Keratinocyte (primary cell): Measurements from ENCODE around the gene CASZ1. TPM values are rescaled to one million over a fixed set of nuclear protein-coding genes. Genes with fewer than 3 reads are reported as not detected.

Experiments
- DNase-seq: peaks from one replicate; pipeline ENCODE4 v3.0.0-alpha.2; 2011; ENCODE audit warnings: low read depth, missing footprints, low spot score
- FAIRE-seq: peaks from 2 replicates; lab custom pipeline; 2011; peaks lifted over from hg19 to GRCh38; lab: Jason Lieb, UNC
- H2AFZ ChIP-seq: 2 replicates; pipeline ENCODE4 v1.6.0; 2012; ENCODE audit warnings: low read length, control low read depth, inconsistent platforms; ENCODE audit not compliant: control insufficient read depth
- H3K27ac ChIP-seq: 2 replicates; pipeline ENCODE4 v1.5.1; 2011; ENCODE audit warnings: low read length; ENCODE audit not compliant: control insufficient read depth, insufficient read depth
- H3K27me3 ChIP-seq: 3 replicates; pipeline ENCODE4 v1.6.0; 2011; ENCODE audit warnings: low read length; ENCODE audit not compliant: control insufficient read depth, insufficient read depth; ENCODE audit errors: extremely low read depth
- H3K36me3 ChIP-seq, 2 experiments: 2 replicates in 1 of 2; 3 replicates in 1 of 2; pipeline ENCODE4 v1.5.1; 2011; ENCODE audit warnings: low read length in 2 of 2, mild to moderate bottlenecking in 1 of 2; ENCODE audit not compliant: control insufficient read depth in 2 of 2, insufficient read depth in 2 of 2; ENCODE audit errors: extremely low read depth in 1 of 2
- H3K4me1 ChIP-seq: 3 replicates; pipeline ENCODE4 v1.5.1; 2011; ENCODE audit warnings: low read length; ENCODE audit not compliant: control insufficient read depth, insufficient read depth; ENCODE audit errors: extremely low read depth
- H3K4me2 ChIP-seq: 3 replicates; pipeline ENCODE4 v1.6.0; 2011; ENCODE audit warnings: low read depth, low read length; ENCODE audit not compliant: control insufficient read depth, insufficient read depth; ENCODE audit errors: extremely low read depth
- H3K4me3 ChIP-seq, 3 experiments: fragments of 200-600 bp in 1 of 3; sonication (generic) in 1 of 3; 2 replicates in 2 of 3; 3 replicates in 1 of 3; pipeline ENCODE4 v1.5.1; 2011 to 2016; ENCODE audit warnings: low read length in 3 of 3, mild to moderate bottlenecking in 3 of 3, control low read depth in 2 of 3, inconsistent platforms in 1 of 3, low read depth in 1 of 3, mixed read lengths in 1 of 3, mixed run types in 1 of 3, moderate library complexity in 1 of 3; ENCODE audit not compliant: control insufficient read depth in 2 of 3, insufficient read depth in 2 of 3; ENCODE audit errors: extremely low read depth in 1 of 3
- H3K79me2 ChIP-seq: 2 replicates; pipeline ENCODE4 v1.6.0; 2012; ENCODE audit warnings: low read length; ENCODE audit not compliant: control insufficient read depth, insufficient read depth
- H3K9ac ChIP-seq: 3 replicates; pipeline ENCODE4 v1.6.0; 2011; ENCODE audit warnings: low read length; ENCODE audit not compliant: control insufficient read depth, insufficient read depth; ENCODE audit errors: extremely low read depth
- H3K9me1 ChIP-seq: 3 replicates; pipeline ENCODE4 v1.6.0; 2011; ENCODE audit warnings: low read length; ENCODE audit not compliant: control insufficient read depth, insufficient read depth; ENCODE audit errors: extremely low read depth
- H3K9me3 ChIP-seq: 2 replicates; pipeline ENCODE4 v1.5.1; 2012; ENCODE audit warnings: low read depth, low read length; ENCODE audit not compliant: control insufficient read depth
- H4K20me1 ChIP-seq: 3 replicates; pipeline ENCODE4 v1.6.0; 2011; ENCODE audit warnings: low read length; ENCODE audit not compliant: control insufficient read depth, insufficient read depth; ENCODE audit errors: extremely low read depth
- CTCF ChIP-seq, 3 experiments: IDR thresholded peaks in 1 of 3; conservative IDR thresholded peaks in 1 of 3; optimal IDR thresholded peaks in 1 of 3; 2 replicates in 2 of 3; 3 replicates in 1 of 3; pipeline versions ENCODE3 to v1.5.1; 2011; ENCODE audit warnings: low read length in 3 of 3, mild to moderate bottlenecking in 3 of 3, moderate library complexity in 2 of 3, control low read depth in 1 of 3, inconsistent platforms in 1 of 3; ENCODE audit not compliant: insufficient read depth in 2 of 3; ENCODE audit errors: extremely low read depth in 1 of 3
- EZH2 ChIP-seq: IDR thresholded peaks from one replicate; pipeline ENCODE4 v1.6.1; 2012; ENCODE audit warnings: inconsistent platforms, mild to moderate bottlenecking, low read length, moderate library complexity
- dilution Hi-C: fragments of 300-500 bp; cut with MboI; formaldehyde crosslinking; loops from one replicate; pipeline ENCODE4 v1.7.0; 2020; ENCODE audit warnings: low sequenced_read_pairs; ENCODE audit not compliant: extremely low pct_ligation_motif_present
- polyA plus RNA-seq, 5 experiments: library from polyadenylated mRNA; depleted of rRNA in 3 of 5; stranded (reverse) in 3 of 5; stranded (forward) in 1 of 5; unstranded in 1 of 5; fragments of >200 nt; gene quantifications; 1 replicate in 1 of 5; 2 replicates in 3 of 5; 3 replicates in 1 of 5; pipeline versions ENCODE4 v1.2.1 to v1.2.3, GENCODE V29; 2011 to 2012; ENCODE audit warnings: missing spikeins in 2 of 5, low read depth in 1 of 5, low replicate concordance in 1 of 5

The CASZ1 gene
- polyA plus RNA-seq, 1 donor (not counting 4 experiments of a cell fraction or from before 2014, with no cell fraction given) = 2.8 TPM

- no peak for TF ChIP-seq CTCF (optimal IDR thresholded peaks at IDR 0.05 in 1 of 3, IDR thresholded peaks at IDR 0.05 in 1 of 3, conservative IDR thresholded peaks at IDR 0.05 in 1 of 3; ENCODE audit: extremely low read depth in 1 of 3, insufficient read depth in 2 of 3, low read length in 3 of 3)
- TF ChIP-seq EZH2 = no peak
- DNase-seq = no peak
- Histone ChIP-seq H3K9ac (peak overlapping the region; percentile 70), H3K9me3 (no peaks in the 10 kb centered on the region), H2AFZ (peak overlapping the region; percentile 75), H3K27me3 (no peaks in the 10 kb centered on the region), H3K4me3 (peak overlapping the region in 2 of 3 experiments; percentile 10 to 20), H3K4me2 (peak overlapping the region; percentile 80), H3K27ac (peak overlapping the region; percentile 69), H3K9me1 (no peaks in the 10 kb centered on the region), H4K20me1 (no peaks in the 10 kb centered on the region), H3K4me1 (peaks cover 19% of the 10 kb centered on the region), H3K36me3 (no peaks in the 10 kb centered on the region), H3K79me2 (peaks cover 6% of the 10 kb centered on the region)
- dilution Hi-C loops = no loop called here
- FAIRE-seq = peak; percentile 73
Measured at GRCh38 chr1:10765304-10765703, 31.1 kb downstream of the CASZ1 start.

- DNase-seq (no peak), FAIRE-seq (no peak)
- Histone ChIP-seq H3K27ac (no peak overlapping the region), H3K4me3 (no peak overlapping the region), H2AFZ (no peak overlapping the region), H3K9me3 (no peaks in the 10 kb centered on the region), H3K27me3 (no peaks in the 10 kb centered on the region), H3K36me3 (no peaks in the 10 kb centered on the region), H3K9ac (no peak overlapping the region), H4K20me1 (no peaks in the 10 kb centered on the region), H3K79me2 (peaks cover 6% of the 10 kb centered on the region), H3K9me1 (no peaks in the 10 kb centered on the region), H3K4me1 (peaks cover 19% of the 10 kb centered on the region), H3K4me2 (no peak overlapping the region)
- dilution Hi-C loops = no loop called here
- TF ChIP-seq EZH2 = no peak
- TF ChIP-seq CTCF (optimal IDR thresholded peaks at IDR 0.05 in 1 of 3, IDR thresholded peaks at IDR 0.05 in 1 of 3, conservative IDR thresholded peaks at IDR 0.05 in 1 of 3; ENCODE audit: extremely low read depth in 1 of 3, insufficient read depth in 2 of 3, low read length in 3 of 3) = no peak
Measured at GRCh38 chr1:10764296-10764798, 32.1 kb downstream of the CASZ1 start.
